LNCaP clone FGC (cell line): ENCODE data around the gene CCDC61.

Source experiments
- DNase-seq: peaks from one replicate; pipeline ENCODE4 v3.0.0-alpha.2; 2011; ENCODE audit warnings: low read depth
- H3K4me3 ChIP-seq: 2 replicates; pipeline ENCODE4 v1.5.1; 2011; ENCODE audit warnings: mild to moderate bottlenecking, low read depth, low read length, control low read depth
- TF ChIP-seq, protein P1 (sequence below): IDR thresholded peaks from 2 replicates; pipeline ENCODE4 v1.5.1; 2012; ENCODE audit warnings: mild to moderate bottlenecking; ENCODE audit not compliant: control insufficient read depth, insufficient read depth; ENCODE audit errors: extremely low read depth

CCDC61 gene

DNA sequence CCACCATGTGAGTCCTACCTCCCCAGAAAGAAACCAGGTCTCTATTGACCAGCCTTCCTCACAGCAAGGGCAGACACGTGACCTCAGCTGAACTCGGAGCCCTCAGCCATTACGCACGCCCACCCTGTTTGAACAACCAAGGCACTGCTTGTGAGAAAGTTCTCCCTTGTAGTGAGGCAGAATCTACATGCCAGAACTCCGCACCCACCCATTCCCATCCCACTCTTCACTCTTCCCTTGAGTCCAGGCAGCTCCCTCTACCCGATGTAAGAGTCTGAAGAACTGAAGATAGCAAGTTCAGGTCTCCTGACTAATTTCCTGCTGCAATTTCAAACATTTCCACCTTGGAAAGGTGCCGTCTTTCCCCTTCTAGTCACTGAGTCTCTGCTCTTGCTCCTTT is 28.0 kb upstream of the CCDC61 start:
- TF ChIP-seq, protein P1, sequence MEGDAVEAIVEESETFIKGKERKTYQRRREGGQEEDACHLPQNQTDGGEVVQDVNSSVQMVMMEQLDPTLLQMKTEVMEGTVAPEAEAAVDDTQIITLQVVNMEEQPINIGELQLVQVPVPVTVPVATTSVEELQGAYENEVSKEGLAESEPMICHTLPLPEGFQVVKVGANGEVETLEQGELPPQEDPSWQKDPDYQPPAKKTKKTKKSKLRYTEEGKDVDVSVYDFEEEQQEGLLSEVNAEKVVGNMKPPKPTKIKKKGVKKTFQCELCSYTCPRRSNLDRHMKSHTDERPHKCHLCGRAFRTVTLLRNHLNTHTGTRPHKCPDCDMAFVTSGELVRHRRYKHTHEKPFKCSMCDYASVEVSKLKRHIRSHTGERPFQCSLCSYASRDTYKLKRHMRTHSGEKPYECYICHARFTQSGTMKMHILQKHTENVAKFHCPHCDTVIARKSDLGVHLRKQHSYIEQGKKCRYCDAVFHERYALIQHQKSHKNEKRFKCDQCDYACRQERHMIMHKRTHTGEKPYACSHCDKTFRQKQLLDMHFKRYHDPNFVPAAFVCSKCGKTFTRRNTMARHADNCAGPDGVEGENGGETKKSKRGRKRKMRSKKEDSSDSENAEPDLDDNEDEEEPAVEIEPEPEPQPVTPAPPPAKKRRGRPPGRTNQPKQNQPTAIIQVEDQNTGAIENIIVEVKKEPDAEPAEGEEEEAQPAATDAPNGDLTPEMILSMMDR, result no peak
- no peak for DNase-seq
- no peak overlapping the region for H3K4me3 ChIP-seq

- no peak for DNase-seq
- H3K4me3 ChIP-seq, result no peak overlapping the region
- TF ChIP-seq, protein P1, result no peak
Measured at GRCh38 chr19:45968626-45969025, 26.6 kb upstream of the CCDC61 start.

- TF ChIP-seq, protein P1, result no peak
- H3K4me3 ChIP-seq, result no peak overlapping the region
- no peak for DNase-seq
Measured at GRCh38 chr19:45969676-45970075, 25.6 kb upstream of the CCDC61 start.

DNA sequence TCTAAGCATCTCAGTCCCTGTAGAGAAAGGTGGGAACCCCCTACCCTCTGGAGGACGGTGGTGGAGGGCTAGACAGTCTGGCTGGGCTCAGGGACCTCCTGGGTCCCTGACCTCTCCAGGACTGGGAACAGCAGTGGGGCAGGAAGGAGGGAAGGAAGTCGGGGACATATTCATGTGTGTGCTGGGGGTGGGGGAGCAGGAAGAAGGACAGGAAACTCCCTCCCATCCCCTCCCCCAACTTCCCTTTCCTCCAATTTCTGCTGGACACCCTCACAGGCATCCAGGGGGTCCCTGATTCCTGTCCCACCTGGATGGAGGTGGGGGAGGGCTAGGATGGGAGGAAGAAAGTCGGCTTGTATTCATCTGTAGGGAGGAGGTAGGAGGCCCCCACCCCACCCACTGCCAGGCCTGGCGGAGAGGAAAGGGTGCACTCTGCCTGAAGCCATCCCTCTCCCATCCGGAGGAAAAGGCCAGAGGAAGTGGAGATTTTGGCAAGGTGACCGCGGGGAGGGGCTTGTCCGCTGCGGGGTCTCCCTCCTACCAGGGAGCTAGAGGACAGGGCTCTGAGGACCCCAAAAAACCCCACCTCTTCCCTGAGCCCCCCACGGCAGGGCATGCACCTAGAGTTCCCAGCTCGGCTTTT is 23.9 kb upstream of the CCDC61 start:
- no peak for DNase-seq
- H3K4me3 ChIP-seq, result no peak overlapping the region
- TF ChIP-seq, protein P1, result no peak

GRCh38 chr19:45972081-45972946 is 23.0 kb upstream of the CCDC61 start:
- TF ChIP-seq, protein P1, result no peak
- no peak for DNase-seq
- no peak overlapping the region for H3K4me3 ChIP-seq

DNA sequence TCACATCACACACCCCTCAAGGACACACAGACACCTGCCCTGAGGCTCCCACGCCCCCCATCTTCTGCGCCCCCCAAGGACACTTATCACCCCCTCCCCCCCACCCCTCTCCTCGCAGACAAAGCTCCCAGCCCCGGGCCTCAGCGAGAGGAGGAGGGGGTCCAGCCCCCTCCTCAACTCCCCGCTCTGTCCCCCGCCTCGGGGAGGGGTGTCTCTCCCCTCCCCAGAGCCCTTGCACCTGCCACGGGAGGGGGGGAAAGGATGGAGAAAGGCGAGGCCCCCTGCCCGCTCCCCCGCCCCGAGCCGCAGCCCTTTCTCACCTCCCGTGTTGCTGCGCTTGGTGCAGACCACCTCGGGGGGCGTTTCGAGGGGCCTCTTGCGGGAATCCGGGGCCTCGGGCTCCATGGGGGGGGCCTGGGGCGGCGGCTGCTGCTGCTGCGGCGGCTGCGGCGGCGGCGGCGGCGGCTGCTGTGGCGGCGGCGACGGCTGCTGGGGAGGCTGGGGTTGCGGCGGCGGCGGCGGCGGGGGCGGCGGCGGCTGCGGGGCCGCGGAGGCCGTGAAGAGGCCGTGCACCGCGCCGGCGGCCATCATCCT is 22.2 kb upstream of the CCDC61 start:
- H3K4me3 ChIP-seq, result no peak overlapping the region

More for the DNA sequence above, 22.2 kb upstream of the CCDC61 start:
- no peak for DNase-seq
- TF ChIP-seq, protein P1, result no peak
